ENCODE data around the gene TECTB.

TECTB gene

DNA sequence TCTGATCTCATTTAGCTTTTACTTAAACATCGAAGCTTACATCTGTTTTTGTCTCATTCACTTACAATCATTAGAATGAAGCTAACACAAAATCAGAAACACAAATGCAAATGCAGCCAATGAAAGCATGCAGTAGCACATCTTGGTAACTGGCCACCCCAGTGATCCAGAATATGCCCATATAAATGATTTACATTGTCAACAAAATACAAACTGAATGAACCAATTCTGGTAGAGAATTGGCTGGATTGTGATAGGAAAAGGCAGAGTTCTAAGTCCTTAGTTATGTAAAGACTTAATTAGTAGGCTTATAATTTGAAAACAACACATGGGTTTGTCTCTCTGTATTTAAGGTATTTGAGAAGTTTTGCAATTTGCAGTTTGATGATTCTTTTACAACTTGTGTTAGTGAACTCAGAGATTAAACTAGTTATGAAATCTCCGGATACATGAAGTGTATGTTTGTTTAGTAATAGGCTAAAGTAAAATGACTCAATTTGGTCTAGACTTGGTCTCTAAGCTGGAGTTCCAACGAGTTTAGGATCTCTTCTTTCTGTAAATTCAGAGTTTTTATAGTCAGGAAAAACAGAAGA, 21.2 kb downstream of the TECTB start:
- TF ChIP-seq CTCF (IDR thresholded peaks at IDR 0.05; ENCODE audit: insufficient read depth, low read length, missing control alignments) = no peak
- POLR2A ChIA-PET = no interaction called here
- CTCF ChIA-PET = interaction anchor here (1.0 to 15.8 kb wide), 6 partner anchors 9 to 189 kb away, joined by 3 to 271 read pairs (median 46); no protein-coding TSS in a partner anchor
- H3K4me3 ChIP-seq (ENCODE audit: low read depth, low read length) = no peak overlapping the region
- peak; percentile 41 for DNase-seq (ENCODE audit: low read depth, low spot score)

DNA sequence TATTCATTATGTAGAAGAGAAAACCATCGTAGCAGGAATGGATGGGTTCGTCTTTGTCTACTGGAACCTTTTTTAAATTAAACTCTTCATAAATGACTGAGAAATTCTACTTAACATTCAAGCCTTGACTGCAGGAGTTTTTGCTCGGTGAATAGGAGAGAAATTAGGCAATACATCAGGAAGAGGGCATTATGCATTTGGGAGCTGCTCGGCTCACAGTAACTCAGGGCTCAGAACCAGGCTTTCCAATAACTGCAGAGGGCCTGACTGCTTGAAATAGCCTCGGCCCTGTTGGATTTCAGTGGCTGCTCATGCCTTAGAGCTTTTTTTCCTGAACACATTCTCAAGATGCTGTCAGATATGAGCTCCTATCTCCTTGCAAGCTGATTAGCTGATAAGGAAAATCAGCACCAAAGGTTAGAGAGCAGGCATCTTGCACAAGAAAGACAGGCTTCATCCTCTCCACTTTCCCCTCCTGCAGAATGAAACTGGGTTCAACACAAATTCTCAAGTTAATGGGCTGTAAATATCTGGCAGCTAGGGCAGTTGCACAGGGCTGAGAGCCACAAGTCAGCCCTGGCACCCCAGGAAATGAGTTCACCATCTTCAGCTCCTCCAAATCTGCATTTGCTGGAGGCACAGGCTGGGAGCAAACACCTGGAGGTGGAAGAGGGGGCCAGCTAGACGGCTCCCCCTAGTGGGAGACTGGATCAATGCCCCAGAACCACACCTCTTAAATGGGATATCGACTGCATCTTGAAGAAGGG, 24.3 kb downstream of the TECTB start:
- CTCF ChIA-PET = interaction anchor here (0.7 to 15.8 kb wide), 48 partner anchors 8 to 1256 kb away, joined by 3 to 271 read pairs (median 4); partner anchors contain the start of genes ADRA2A and GPAM
- POLR2A ChIA-PET = interaction anchor here (0.8 to 1.2 kb wide), 2 partner anchors 36 to 124 kb away, joined by 3 to 5 read pairs; partner anchors contain the start of gene GPAM
- peak; percentile 86 for TF ChIP-seq CTCF (IDR thresholded peaks at IDR 0.05; ENCODE audit: insufficient read depth, low read length, missing control alignments)
- DNase-seq (ENCODE audit: low read depth, low spot score) = peak; percentile 9
- no peak overlapping the region for H3K4me3 ChIP-seq (ENCODE audit: low read depth, low read length)

DNA sequence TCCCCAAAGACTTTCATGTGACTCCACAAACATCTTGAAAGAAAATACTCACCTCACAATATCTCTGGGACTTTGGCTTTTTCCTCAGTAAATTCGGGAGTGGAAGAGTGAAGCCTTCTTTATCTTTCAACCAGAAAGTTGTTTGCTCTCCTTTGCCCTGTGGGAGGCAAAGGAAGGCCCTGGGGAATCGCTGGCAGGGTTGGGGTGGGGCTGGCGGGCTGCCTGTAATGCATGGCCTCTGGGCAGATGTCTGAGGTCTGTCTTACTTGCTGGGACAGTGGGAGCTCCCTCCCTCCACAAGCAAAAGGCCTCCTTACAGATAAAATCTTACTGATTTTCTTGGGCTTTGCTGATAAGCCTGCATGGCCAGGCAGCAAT, 24.9 kb downstream of the TECTB start:
- POLR2A ChIA-PET = interaction anchor here (0.8 to 1.2 kb wide), 2 partner anchors 36 to 125 kb away, joined by 3 to 5 read pairs; partner anchors contain the start of gene GPAM
- TF ChIP-seq CTCF (IDR thresholded peaks at IDR 0.05; ENCODE audit: insufficient read depth, low read length, missing control alignments) = no peak
- H3K4me3 ChIP-seq (ENCODE audit: low read depth, low read length) = no peak overlapping the region
- CTCF ChIA-PET = interaction anchor here (0.7 to 15.8 kb wide), 44 partner anchors 8 to 1255 kb away, joined by 3 to 271 read pairs (median 5); partner anchors contain the start of genes ADRA2A and GPAM
- no peak for DNase-seq (ENCODE audit: low read depth, low spot score)

DNA sequence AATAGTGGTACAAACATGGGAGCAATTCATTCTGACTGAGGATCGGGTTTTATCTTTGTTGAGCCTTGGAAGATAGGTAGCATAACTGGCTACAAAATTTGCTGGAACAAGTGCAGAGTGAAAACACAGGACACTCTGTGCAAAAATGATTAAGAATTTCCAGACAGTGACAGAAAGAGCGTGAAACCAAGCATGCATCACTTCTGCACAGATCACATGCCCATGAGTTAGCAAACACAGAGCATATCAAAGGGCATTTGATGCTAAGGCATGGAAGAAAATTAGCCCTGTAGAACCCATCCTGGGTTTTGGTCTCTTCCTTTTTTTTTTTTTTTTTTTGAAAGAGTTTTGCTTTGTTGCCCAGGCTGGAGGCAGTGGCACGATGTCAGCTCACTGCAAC, 28.3 kb downstream of the TECTB start:
- TF ChIP-seq CTCF (IDR thresholded peaks at IDR 0.05; ENCODE audit: insufficient read depth, low read length, missing control alignments) = no peak
- ChIA-PET CTCF (interaction anchor here (0.8 to 15.8 kb wide), 7 partner anchors 122 to 1442 kb away, joined by 3 to 271 read pairs (median 3); partner anchors contain the start of gene GPAM), POLR2A (no interaction called here)
- no peak overlapping the region for H3K4me3 ChIP-seq (ENCODE audit: low read depth, low read length)
- no peak for DNase-seq (ENCODE audit: low read depth, low spot score)

DNA sequence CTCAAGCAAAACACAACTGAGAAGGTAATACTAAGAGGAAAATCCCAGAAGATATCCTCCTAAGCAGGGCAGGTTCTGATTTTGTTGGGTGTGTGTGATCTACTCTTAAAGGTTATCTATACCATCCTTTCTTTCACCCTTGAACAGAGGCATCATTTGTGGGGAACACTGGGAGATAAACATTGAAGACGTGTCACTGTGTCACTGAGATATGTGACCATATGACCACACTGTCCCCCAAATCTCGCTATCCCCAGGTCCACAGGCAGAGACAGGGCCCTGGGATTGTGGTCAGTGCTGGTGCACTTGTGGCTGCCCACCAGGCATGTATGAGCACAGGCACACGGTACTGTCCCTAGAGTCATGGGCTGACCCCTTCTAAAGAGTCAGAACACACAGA, 30.0 kb downstream of the TECTB start:
- TF ChIP-seq CTCF (IDR thresholded peaks at IDR 0.05; ENCODE audit: insufficient read depth, low read length, missing control alignments) = no peak
- no peak overlapping the region for H3K4me3 ChIP-seq (ENCODE audit: low read depth, low read length)
- ChIA-PET POLR2A (no interaction called here), CTCF (interaction anchor here (0.8 to 15.8 kb wide), 11 partner anchors 9 to 198 kb away, joined by 3 to 271 read pairs (median 3); partner anchors contain the start of gene GPAM)
- no peak for DNase-seq (ENCODE audit: low read depth, low spot score)

- ChIA-PET CTCF (interaction anchor here (0.6 to 15.8 kb wide), 22 partner anchors 8 to 217 kb away, joined by 3 to 271 read pairs (median 4); partner anchors contain the start of gene GPAM), POLR2A (no interaction called here)
- TF ChIP-seq CTCF (IDR thresholded peaks at IDR 0.05; ENCODE audit: insufficient read depth, low read length, missing control alignments) = no peak
- no peak for DNase-seq (ENCODE audit: low read depth, low spot score)
- no peak overlapping the region for H3K4me3 ChIP-seq (ENCODE audit: low read depth, low read length)
Measured at GRCh38 chr10:112313911-112314310, 30.7 kb downstream of the TECTB start.
